HepG2 (cell line): ENCODE measurements around the gene RCCD1. TPM values are rescaled to one million over a fixed set of nuclear protein-coding genes. Genes with fewer than 3 reads are reported as not detected.
A peak's percentile ranks its signal among the peaks of the same experiment; 100 is the strongest.

ENCODE experiments used
- ARNT2 ChIP-seq: sonication (generic); formaldehyde crosslinking; IDR thresholded peaks from 2 replicates; pipeline ENCODE4 v1.8.0; 2022; ENCODE audit warnings: mild to moderate bottlenecking, low read depth, missing genetic modification reagents, moderate library complexity
- CREM ChIP-seq, 2 experiments: sonication (generic) in 1 of 2; formaldehyde crosslinking in 1 of 2; IDR thresholded peaks; 2 replicates each; pipeline versions ENCODE4 v1.4.0 to v1.6.1; 2016 to 2020; ENCODE audit warnings: antibody characterized with exemption in 1 of 2, mild to moderate bottlenecking in 1 of 2, missing genetic modification reagents in 1 of 2
- FOXP1 ChIP-seq, 2 experiments: fragments of 450-650 bp in 1 of 2; IDR thresholded peaks; 2 replicates each; pipeline ENCODE4 v1.6.1; 2017 to 2018; ENCODE audit warnings: antibody characterized with exemption in 1 of 2
- HIC2 ChIP-seq: sonication (generic); formaldehyde crosslinking; IDR thresholded peaks from 2 replicates; pipeline ENCODE4 v1.9.0; 2022; ENCODE audit warnings: low read depth, missing genetic modification reagents
- KDM5B ChIP-seq: sonication (generic); formaldehyde crosslinking; IDR thresholded peaks from 2 replicates; pipeline ENCODE4 v1.4.0; 2020; ENCODE audit warnings: missing genetic modification reagents, mild to moderate bottlenecking, borderline replicate concordance
- NFIC ChIP-seq: IDR thresholded peaks from 2 replicates; pipeline ENCODE4 v1.6.1; 2012; ENCODE audit warnings: mild to moderate bottlenecking, low read length, inconsistent platforms
- SCMH1 ChIP-seq: sonication (generic); formaldehyde crosslinking; IDR thresholded peaks from 2 replicates; pipeline ENCODE4 v1.9.0; 2021; ENCODE audit warnings: missing genetic modification reagents, mild to moderate bottlenecking, borderline replicate concordance
- SMAD9 ChIP-seq: sonication (generic); formaldehyde crosslinking; IDR thresholded peaks from 2 replicates; pipeline ENCODE4 v1.5.1; 2020; ENCODE audit warnings: mild to moderate bottlenecking, missing genetic modification reagents
- SRSF1 ChIP-seq: fragments of 200-400 bp; formaldehyde crosslinking; optimal IDR thresholded peaks from 2 replicates; pipeline ENCODE3; 2017; ENCODE audit warnings: mild to moderate bottlenecking, low read depth, low read length, moderate library complexity
- SRSF4 ChIP-seq: fragments of 200-400 bp; formaldehyde crosslinking; IDR thresholded peaks from one replicate; pipeline ENCODE4 v1.6.1; 2018; ENCODE audit warnings: mild to moderate bottlenecking, low read depth, low read length, moderate library complexity; ENCODE audit not compliant: poor library complexity, severe bottlenecking
- ZFY ChIP-seq: sonication (generic); formaldehyde crosslinking; IDR thresholded peaks from 2 replicates; pipeline ENCODE4 v1.4.0; 2020; ENCODE audit warnings: missing genetic modification reagents
- ZNF24 ChIP-seq: fragments of 450-650 bp; IDR thresholded peaks from 2 replicates; pipeline ENCODE4 v1.6.1; 2017; ENCODE audit warnings: antibody characterized with exemption, mild to moderate bottlenecking
- ZNF574 ChIP-seq: sonication (generic); formaldehyde crosslinking; IDR thresholded peaks from 2 replicates; pipeline ENCODE4 v1.4.0; 2020; ENCODE audit warnings: missing genetic modification reagents
- ZSCAN12 ChIP-seq: sonication (generic); formaldehyde crosslinking; IDR thresholded peaks from 2 replicates; pipeline ENCODE4 v1.9.0; 2021; ENCODE audit warnings: mild to moderate bottlenecking, missing genetic modification reagents
- polyA plus RNA-seq, 8 experiments: library from polyadenylated mRNA; depleted of rRNA in 3 of 8; stranded (reverse) in 7 of 8; unstranded in 1 of 8; fragments of >200 nt; fragmentation: Illumina TruSeq in 4 of 8; extraction: Trizol in 4 of 8; gene quantifications; 2 replicates each; pipeline versions ENCODE4 v1.2.1 to v1.2.3, GENCODE V29; 2011 to 2016; ENCODE audit warnings: low read depth in 4 of 8, missing spikeins in 1 of 8, mixed read lengths in 1 of 8; ENCODE audit not compliant: insufficient read depth in 1 of 8
- total RNA-seq, 5 experiments: library from RNA; depleted of rRNA; stranded (reverse); fragments of >200 nt; fragmentation: Illumina TruSeq; extraction: Trizol; gene quantifications; 2 replicates each; pipeline ENCODE4 v1.2.3, GENCODE V29; 2016; ENCODE audit warnings: low read depth in 1 of 5
- TF ChIP-seq, protein P1 (sequence below): sonication (generic); formaldehyde crosslinking; IDR thresholded peaks from 2 replicates; pipeline ENCODE4 v1.4.0; 2020; ENCODE audit warnings: mild to moderate bottlenecking, missing genetic modification reagents
- TF ChIP-seq, protein P2 (sequence below): sonication (generic); formaldehyde crosslinking; IDR thresholded peaks from 2 replicates; pipeline ENCODE4 v1.4.0; 2020; ENCODE audit warnings: mild to moderate bottlenecking, low read depth, missing genetic modification reagents
- TF ChIP-seq, protein P3 (sequence below): sonication (generic); formaldehyde crosslinking; IDR thresholded peaks from 2 replicates; pipeline ENCODE4 v1.9.0; 2021; ENCODE audit warnings: missing genetic modification reagents, borderline replicate concordance

Gene RCCD1
- total and polyA plus RNA-seq, 2 of the 13 experiments (the other 11 are each of a cell fraction or from before 2014, with no cell fraction given): 14.1 to 15.1 TPM

DNA sequence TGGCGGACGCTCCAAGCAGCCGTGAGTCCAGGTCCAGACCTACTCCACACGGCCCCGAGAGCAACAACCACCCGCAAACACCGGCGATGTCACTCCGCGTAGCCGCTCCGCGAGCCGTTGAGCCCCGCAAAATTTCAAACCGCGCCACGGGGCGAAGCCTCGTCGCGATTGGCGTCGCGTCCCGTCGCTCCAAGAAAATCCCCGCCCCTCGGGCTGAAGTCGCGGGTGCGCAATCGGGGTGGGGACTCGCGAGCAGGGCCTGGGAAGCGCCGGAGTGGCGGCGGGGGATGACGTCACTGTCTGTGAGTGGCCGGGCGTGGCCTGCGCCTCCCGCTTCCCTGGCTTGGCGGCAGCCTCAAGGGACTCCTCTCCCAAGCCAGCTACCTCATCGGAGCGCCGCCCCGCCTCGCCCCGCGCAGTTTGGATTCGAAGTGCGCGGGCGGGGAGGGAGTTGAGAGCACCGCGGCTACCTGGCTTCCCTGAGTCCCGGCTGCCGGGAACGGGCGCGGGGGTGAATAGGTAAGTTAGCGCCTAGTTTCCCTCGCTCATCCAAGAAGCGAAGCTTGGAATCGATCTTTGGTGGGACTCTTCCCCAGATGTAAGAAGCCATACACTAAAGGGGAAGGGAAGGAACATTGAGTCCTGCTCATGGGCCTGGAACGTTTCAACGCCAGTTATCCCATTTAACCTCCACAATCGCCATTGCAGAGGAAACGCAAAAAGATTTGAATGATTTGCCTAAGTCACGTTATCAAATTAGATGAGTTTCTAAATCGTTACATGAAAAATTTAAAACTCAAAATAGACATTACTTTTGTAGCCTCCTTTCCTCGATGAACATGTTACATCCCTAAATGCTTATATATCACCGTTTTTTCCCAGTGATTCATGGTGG lies 40.0 kb downstream of the RCCD1 start, which contains the start of gene PRC1 (continued):
- TF ChIP-seq SCMH1 (CRISPR knock-in tag) (no peak), FOXP1 (IDR thresholded peaks at IDR 0.05) (no peak), FOXP1 (CRISPR knock-in tag; IDR thresholded peaks at IDR 0.05) (peak; percentile 4; the same call in 1 of the 2 replicates), ARNT2 (peak; percentile 91), SRSF1 (peak; percentile 84), NFIC (0 out of 2 replicates have a peak, but pooled peaks have one; percentile 23), HIC2 (peak; percentile 41; the same call in 1 of the 2 replicates), ZNF24 (no peak), ZSCAN12 (CRISPR knock-in tag) (no peak), ZFY (CRISPR knock-in tag) (peak; percentile 85), KDM5B (peak; percentile 88; the same call in 1 of the 2 replicates), ZNF574 (CRISPR knock-in tag) (peak; percentile 74; the same call in 1 of the 2 replicates), CREM (IDR thresholded peaks at IDR 0.05) (peak; percentile 88), CREM (CRISPR knock-in tag; IDR thresholded peaks at IDR 0.05) (peak; percentile 68; the same call in 1 of the 2 replicates), SRSF4 (no peak), SMAD9 (no peak)
- TF ChIP-seq, protein P1, sequence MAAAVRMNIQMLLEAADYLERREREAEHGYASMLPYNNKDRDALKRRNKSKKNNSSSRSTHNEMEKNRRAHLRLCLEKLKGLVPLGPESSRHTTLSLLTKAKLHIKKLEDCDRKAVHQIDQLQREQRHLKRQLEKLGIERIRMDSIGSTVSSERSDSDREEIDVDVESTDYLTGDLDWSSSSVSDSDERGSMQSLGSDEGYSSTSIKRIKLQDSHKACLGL (CRISPR knock-in tag): peak; percentile 81
- TF ChIP-seq, protein P2, sequence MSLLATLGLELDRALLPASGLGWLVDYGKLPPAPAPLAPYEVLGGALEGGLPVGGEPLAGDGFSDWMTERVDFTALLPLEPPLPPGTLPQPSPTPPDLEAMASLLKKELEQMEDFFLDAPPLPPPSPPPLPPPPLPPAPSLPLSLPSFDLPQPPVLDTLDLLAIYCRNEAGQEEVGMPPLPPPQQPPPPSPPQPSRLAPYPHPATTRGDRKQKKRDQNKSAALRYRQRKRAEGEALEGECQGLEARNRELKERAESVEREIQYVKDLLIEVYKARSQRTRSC (CRISPR knock-in tag): no peak
- TF ChIP-seq, protein P3, sequence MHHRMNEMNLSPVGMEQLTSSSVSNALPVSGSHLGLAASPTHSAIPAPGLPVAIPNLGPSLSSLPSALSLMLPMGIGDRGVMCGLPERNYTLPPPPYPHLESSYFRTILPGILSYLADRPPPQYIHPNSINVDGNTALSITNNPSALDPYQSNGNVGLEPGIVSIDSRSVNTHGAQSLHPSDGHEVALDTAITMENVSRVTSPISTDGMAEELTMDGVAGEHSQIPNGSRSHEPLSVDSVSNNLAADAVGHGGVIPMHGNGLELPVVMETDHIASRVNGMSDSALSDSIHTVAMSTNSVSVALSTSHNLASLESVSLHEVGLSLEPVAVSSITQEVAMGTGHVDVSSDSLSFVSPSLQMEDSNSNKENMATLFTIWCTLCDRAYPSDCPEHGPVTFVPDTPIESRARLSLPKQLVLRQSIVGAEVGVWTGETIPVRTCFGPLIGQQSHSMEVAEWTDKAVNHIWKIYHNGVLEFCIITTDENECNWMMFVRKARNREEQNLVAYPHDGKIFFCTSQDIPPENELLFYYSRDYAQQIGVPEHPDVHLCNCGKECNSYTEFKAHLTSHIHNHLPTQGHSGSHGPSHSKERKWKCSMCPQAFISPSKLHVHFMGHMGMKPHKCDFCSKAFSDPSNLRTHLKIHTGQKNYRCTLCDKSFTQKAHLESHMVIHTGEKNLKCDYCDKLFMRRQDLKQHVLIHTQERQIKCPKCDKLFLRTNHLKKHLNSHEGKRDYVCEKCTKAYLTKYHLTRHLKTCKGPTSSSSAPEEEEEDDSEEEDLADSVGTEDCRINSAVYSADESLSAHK (CRISPR knock-in tag): no peak
